WI38 (cell line): ENCODE measurements around the gene RELB.

Experiments used
- H3K4me3 ChIP-seq: 2 replicates; pipeline ENCODE4 v1.5.1; 2011; ENCODE audit warnings: low read depth, mild to moderate bottlenecking, control low read depth, low read length
- TF ChIP-seq, protein P1 (sequence below): IDR thresholded peaks from 2 replicates; pipeline ENCODE4 v1.5.1; 2012; ENCODE audit warnings: low read depth, mild to moderate bottlenecking, control low read depth, low read length

The RELB gene

DNA sequence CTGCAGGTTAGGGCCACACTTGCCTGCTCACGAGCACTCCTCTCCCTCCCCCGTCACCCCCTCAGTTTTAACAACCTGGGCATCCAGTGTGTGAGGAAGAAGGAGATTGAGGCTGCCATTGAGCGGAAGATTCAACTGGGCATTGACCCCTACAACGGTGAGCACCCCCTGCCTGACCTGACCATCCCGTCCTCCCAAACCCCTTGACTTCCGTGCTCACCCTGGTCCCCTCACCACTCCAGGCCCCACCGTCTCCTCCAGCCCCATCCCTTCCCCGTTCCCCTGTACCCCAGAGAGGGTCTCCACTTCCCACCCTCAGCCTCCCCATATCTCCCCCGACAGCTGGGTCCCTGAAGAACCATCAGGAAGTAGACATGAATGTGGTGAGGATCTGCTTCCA is 24.0 kb downstream of the RELB start:
- TF ChIP-seq, protein P1, sequence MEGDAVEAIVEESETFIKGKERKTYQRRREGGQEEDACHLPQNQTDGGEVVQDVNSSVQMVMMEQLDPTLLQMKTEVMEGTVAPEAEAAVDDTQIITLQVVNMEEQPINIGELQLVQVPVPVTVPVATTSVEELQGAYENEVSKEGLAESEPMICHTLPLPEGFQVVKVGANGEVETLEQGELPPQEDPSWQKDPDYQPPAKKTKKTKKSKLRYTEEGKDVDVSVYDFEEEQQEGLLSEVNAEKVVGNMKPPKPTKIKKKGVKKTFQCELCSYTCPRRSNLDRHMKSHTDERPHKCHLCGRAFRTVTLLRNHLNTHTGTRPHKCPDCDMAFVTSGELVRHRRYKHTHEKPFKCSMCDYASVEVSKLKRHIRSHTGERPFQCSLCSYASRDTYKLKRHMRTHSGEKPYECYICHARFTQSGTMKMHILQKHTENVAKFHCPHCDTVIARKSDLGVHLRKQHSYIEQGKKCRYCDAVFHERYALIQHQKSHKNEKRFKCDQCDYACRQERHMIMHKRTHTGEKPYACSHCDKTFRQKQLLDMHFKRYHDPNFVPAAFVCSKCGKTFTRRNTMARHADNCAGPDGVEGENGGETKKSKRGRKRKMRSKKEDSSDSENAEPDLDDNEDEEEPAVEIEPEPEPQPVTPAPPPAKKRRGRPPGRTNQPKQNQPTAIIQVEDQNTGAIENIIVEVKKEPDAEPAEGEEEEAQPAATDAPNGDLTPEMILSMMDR: no peak
- H3K4me3 ChIP-seq: no peak overlapping the region

DNA sequence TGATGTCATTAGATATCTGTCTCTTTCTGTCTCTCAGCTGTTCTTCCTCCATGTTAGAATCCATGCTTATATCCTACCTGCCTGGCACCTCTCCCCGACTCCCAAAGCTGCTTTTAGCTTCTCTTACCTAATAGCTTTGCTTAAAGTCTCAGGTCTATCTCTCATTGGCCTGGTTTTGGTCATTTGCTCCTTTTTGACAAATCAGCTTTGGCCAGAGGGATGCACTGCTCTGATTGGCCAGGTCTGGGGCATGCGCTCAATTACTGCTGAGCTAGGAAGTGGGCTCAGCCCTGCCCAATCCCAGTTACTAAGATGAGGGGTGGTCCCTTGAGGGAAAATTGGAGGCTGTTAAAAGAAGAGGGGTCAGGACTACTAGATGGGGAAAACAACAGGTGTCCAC is 26.1 kb downstream of the RELB start:
- TF ChIP-seq, protein P1: no peak
- no peak overlapping the region for H3K4me3 ChIP-seq

DNA sequence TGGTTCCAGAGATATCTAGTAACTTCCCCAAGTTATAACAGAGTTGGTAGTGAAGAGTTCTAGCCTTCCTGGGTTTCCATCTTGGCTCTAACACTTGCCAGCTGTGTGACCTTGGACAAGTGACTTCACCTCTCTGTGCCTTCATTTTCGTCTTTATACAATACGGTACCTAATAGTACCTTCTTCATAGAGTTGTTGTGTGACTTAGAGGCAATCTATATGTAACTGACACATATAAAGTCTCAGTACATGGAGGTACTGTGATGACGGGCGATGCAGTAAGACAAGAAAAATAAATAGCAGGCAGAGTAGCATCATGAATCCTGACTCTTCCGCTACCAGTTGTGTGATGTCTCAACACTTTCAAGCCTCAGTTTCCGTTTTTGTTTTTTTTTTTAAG is 29.6 kb downstream of the RELB start:
- no peak overlapping the region for H3K4me3 ChIP-seq
- TF ChIP-seq, protein P1: no peak

DNA sequence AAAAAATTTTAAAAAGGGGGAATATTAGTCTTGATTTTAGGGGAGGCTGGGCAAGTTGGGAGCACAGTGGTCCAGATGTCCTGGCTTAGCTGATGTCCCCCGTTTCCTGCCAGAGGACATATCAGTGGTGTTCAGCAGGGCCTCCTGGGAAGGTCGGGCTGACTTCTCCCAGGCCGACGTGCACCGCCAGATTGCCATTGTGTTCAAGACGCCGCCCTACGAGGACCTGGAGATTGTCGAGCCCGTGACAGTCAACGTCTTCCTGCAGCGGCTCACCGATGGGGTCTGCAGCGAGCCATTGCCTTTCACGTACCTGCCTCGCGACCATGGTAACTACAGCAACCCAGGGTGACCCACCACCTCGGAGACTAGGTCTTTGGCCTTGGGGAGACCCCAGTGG is 31.2 kb downstream of the RELB start:
- TF ChIP-seq, protein P1: no peak
- H3K4me3 ChIP-seq: no peak overlapping the region

DNA sequence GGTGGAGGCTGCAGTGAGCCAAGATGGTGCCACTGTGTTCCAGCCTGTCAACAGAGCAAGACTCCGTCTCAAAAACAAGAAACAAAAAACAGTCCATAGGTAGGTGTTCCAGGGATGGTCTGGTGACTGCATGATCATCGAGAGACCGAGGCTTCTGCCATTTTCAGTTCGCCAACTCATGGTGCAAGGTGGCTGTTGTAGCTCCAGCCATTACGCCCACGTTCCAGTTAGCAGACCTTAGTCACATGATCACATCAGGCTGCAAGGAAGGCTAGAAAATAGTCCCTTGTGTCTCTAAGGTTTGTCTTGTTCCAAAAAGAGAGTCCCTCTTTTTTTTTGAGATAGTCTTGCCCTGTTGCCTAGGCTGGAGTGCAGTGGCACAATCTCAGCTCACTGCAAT is 34.5 kb downstream of the RELB start:
- TF ChIP-seq, protein P1: no peak
- no peak overlapping the region for H3K4me3 ChIP-seq

DNA sequence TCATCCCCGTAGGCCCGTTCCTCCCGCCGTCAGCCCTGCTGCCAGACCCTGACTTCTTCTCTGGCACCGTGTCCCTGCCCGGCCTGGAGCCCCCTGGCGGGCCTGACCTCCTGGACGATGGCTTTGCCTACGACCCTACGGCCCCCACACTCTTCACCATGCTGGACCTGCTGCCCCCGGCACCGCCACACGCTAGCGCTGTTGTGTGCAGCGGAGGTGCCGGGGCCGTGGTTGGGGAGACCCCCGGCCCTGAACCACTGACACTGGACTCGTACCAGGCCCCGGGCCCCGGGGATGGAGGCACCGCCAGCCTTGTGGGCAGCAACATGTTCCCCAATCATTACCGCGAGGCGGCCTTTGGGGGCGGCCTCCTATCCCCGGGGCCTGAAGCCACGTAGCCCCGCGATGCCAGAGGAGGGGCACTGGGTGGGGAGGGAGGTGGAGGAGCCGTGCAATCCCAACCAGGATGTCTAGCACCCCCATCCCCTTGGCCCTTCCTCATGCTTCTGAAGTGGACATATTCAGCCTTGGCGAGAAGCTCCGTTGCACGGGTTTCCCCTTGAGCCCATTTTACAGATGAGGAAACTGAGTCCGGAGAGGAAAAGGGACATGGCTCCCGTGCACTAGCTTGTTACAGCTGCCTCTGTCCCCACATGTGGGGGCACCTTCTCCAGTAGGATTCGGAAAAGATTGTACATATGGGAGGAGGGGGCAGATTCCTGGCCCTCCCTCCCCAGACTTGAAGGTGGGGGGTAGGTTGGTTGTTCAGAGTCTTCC is 36.3 kb downstream of the RELB start:
- H3K4me3 ChIP-seq: no peak overlapping the region

More for the DNA sequence above, 36.3 kb downstream of the RELB start:
- TF ChIP-seq, protein P1: no peak
